HG02571 (cell line): ENCODE data around the gene KCNT1.

ENCODE experiments used
- ATAC-seq: cut with Tn5 transposase; IDR thresholded peaks from one replicate; pipeline ENCODE4 v1.9.1; 2021; ENCODE audit warnings: mild to moderate bottlenecking, moderate library complexity; ENCODE audit not compliant: unreplicated experiment

The KCNT1 gene

DNA sequence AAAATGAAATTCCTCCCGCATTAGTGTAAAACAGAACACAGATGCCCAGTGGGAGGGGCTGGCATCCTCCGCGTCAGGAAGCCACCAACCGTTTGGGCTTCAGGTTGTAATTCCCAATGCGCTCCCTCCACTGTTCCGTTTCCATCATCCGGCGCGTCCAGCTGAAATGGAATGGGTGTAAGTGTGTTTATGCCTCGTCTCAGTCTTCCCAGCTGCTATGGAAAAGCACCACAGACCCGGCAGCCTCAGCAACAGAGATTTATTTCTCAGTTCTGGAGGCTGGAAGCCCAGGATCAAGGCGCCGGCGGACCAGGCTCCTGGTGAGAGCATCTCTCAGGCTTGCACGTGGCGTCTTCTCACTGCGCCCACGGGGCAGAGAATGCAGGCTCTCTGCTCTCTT lies 20.4 kb downstream of the KCNT1 start:
- no peak for ATAC-seq

DNA sequence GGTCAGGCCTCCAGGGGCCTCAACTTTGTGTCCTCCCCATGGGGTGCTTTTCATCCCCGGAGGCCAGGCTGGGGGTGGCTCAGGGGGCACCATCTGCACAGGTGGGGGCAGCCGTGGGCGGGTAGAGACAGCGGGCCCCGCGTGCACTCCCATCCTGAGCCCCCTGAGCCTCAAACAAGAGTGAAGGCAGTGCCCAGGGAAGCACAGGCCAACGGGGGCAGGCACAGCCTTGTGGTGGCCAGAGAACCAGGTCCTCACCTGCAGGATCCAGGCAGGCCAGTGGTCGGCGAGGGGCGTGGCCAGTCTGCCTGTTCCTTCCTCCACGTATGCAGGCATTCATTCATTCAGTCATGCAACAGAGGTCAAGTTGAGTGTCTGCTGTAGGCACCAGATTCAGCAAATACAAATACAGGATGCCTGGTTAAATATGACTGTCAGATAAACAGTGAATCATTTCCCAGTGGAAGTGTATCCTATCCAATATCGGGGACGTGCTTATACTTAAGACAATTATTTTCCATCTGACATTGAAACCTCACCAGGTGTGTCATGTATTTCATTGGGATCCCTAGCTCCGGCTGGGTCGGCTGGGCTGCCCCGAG lies 22.3 kb downstream of the KCNT1 start:
- no peak for ATAC-seq

DNA sequence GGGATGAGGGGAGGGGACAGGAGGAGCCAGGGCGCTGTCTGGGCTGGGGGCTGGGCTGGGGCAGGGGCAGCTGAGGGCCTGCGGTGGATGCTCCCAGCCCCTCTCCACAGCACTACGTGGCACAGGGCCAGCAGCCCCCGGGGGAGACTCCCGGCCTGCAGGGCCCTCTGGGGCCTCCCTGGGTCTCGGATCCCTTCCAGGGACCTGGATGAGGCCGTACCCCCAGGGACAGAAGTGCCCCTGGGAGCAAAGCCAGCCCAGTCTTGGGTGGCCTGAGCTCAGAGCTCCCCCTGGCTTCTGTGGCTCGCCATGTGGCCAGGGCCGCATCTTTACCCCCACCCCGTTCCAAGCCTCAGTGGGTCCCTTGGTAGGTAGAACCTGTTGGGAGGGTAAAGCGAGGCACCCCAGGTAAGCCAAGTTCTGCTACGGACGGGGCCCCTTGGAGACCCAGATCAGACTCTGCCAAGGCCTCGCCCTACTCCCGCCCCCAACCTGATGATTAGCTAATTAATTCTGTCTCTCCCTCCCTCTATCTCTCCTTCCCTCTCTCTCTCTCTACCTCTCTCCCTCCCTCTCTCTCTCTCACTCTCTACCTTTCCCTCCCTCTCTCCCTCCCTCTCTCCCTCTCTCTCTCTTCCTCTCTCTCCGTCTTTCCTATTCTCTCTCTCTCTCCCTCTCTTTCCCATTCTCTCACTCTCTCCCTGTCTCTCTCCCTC lies 24.3 kb downstream of the KCNT1 start:
- ATAC-seq: no peak

DNA sequence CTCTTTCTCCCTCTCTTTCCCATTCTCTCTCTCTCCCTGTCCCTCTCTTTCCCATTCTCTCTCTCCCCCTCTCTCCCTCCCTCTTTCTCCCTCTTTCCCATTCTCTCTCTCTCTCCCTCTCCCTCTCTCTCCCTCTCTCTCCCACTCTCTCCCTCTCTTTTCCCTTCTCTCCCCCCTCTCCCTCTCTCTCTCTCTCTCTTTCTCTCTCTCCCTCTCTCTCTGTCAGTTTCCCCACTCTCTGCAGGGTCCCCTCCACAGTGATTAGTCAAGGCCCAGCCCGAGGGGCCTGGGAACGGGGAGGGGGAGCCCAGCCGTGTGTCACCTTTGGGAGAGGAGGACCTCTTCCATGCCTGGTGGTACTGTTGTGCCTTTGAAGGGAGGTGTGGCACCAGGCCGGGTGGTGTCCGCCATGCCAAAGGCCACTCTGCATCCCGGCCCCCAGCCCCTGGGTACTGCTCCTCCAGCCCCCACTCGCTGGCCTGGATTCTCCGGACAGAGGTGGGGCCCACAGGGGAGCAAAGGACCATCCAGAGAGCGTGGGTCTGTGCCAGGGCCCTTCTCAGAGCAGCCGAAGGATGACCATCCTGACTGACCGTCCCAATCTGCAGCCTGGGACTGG lies 25.4 kb downstream of the KCNT1 start:
- ATAC-seq: no peak

DNA sequence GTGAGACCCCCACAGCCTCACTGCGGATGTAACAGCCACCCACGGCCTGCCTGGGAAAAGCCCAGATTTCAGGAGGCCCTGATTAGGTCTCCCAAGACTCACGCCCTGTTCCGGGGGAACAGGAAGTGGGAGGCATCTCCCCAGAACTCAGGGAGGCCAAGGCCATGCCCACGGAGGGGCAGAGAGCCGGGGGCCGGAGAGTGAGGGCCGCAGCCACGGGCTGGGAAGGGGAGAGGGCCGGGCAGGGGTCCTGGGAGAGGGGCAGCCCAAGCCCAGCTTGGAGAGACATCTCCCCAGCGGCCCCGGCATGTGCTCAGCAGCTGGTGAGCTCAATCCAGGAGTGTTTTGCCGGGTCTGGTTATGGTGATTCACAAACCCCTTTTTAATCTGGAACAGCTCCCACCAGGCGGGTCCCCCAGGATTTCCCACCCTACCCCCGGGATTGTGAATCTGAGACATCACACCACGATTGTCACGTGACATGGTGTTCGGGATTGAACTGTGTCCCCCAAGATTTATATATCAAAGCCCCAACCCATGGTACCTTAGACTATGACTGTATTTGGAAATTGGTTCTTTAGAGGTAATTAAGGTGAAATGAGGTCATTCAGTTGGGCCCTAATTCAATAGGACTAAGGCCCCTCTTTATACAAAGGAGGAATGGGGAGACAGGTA lies 26.6 kb downstream of the KCNT1 start:
- ATAC-seq: no peak

DNA sequence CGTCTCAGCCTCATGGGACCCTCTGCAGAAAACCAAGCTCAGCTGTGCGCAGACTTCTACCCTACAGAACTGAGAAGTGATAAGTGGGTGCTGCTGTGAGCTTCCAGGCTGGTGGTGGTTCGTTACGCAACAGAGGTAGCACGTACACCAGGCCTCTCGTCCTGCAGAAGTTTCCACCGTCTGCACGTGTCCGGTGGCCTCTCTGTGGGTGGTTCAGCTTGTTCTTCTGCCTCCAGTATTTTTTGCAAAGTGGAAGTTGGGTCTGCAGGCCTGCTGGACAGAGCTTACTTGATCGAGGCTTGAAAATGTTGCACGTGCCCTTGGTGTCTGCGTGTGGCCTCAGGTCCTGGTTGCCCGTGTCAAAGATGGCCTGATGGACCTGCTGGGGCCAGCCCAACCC lies 27.5 kb downstream of the KCNT1 start:
- ATAC-seq: no peak

DNA sequence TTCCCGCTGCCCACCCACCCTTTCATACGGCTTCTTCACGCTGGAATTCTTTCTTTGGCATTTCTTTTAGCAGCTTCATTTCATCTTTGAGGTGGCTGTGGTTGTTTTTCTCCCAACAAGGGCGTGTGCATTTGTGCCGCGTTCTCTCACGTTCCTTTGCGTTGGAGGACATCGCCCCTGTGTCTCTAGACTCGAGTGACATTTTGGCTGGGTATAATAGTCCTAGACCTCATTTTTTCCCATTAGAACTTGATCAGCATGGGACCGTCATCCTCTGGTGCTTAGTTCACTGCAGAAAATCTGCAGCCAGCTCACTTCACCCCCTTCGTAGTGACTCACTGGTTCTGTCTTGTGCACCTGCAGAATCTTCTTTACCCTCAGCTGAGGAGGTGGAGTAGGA lies 29.5 kb downstream of the KCNT1 start:
- no peak for ATAC-seq

DNA sequence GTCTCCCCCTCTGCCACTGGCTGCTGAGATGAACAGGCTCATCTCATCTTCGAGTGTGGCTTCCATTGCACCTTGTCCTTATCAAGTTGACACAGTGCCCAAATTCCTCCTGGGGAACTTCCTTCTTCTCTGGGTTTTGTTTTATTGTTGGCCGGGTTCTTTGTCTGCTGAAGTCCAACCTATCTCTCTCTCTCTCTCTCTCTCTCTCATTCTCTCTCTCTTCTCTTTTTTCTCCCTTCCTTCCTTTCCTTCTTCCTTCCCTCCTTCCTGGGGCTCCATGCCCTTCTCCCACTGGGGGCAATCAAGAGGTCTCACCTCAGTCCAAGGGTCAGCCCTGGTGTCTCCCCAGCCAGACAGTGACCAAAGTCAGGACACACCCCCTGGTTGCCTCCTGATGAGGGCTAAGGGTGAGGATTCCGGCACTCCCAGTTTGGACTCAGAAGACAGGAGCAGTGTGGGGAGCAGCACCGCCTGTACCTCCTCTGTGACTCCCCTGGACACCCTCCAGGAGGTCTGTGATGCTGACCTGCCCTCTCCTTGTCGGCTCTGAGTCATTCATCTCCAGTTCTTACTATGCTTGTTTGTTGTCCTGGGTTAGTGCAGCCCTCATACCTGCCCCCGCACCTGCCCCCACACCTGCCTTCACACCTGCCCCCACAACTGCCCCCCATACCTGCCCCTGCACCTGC lies 30.7 kb downstream of the KCNT1 start:
- ATAC-seq: no peak

DNA sequence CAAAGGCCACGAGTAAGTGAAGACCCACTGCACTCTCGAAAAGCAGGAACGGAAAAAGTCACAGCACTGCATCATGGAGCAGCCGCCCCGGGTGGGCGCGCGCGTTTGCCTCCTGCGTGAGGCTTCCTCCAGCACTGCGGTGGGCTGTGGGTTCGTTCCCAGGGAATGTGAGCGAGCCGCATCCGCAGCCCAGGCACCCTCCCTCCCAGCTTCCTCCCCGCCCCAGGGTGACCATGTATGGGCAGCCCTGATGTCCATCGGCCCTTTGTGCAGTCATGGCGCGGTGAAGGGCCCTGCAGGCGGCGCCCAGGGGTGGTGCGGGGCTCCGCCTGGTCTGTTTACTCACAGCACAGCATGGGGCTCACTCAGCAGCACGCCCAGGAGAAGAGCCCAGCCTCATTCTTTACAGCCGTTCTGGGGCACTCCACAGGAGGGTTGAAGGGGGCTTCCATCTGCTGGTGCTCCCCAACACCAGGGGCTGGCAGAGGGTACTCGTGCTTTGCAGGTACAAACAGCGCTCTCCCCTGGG lies 32.7 kb downstream of the KCNT1 start:
- ATAC-seq: no peak

DNA sequence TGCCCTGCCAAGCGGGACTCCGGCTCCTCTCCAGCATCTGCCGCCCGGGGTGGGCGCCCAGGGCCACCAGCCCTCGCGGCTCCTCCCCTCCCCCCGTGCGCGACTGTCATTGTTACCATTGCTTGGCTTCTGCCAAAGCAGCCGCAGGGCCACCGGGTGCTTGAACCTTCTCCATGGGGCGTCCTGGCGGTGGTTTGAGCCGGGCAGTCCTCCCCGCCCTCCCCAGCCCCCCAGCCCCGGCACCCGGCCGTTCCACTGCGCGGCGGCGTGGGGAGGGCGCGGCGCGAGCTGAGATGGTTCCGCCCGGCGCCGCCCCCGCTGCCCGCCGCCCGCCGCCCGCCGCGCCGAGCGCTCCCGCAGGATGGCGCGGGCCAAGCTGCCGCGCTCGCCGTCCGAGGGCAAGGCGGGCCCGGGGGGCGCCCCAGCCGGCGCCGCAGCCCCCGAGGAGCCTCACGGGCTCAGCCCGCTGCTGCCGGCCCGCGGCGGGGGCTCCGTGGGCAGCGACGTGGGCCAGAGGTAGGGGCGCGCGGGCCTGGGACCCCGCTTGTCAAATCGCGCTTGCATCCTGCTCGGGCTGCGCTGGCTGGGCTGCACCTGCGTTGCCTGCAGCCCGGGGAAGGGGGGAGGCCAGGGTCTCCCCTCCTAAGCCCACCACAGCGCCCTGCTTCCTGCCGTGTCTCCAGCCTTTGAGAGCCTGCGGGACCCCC lies 34.4 kb downstream of the KCNT1 start:
- ATAC-seq: no peak

DNA sequence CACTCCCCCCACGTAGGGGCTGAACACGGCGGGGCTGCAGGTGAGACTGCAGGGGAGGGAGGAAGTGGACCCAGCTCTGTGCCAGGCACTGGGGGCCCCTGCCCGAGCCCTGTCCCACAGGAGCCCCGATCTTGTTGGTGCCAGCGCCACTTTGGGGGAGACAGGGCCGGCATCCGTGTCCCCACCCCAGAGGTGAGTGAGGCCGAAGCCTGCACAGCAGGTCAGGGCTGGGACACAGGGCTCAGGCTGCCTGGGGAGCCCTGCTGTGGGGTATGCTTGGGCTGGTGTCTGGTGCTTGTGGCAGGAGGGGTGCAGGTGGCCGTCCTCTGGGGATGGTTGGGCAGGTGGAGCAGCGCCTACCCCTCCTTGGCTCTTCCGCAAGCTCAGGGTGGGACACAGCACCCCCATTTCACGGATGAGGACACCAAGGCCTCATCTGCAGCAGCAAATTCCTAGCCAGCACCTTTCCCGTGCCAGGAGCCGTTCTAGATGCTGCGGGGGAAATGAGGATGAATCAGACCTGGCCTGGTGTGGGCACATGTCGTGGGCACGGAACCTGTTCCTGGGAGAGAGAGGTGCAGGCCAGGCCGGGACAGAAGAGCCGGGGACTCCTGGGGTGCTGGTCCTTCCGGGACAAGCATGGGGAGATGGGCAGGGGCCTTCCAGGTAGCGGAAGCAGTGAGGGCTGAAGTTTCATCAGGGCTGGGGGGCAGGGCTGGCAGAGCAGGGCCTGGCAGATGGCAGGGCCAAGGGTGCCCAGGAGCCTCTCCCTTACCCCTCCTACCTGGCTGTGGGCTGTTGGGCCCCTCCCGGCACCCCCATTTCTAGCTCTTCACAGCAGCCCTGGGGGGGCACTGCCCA lies 35.2 kb downstream of the KCNT1 start:
- ATAC-seq: no peak

DNA sequence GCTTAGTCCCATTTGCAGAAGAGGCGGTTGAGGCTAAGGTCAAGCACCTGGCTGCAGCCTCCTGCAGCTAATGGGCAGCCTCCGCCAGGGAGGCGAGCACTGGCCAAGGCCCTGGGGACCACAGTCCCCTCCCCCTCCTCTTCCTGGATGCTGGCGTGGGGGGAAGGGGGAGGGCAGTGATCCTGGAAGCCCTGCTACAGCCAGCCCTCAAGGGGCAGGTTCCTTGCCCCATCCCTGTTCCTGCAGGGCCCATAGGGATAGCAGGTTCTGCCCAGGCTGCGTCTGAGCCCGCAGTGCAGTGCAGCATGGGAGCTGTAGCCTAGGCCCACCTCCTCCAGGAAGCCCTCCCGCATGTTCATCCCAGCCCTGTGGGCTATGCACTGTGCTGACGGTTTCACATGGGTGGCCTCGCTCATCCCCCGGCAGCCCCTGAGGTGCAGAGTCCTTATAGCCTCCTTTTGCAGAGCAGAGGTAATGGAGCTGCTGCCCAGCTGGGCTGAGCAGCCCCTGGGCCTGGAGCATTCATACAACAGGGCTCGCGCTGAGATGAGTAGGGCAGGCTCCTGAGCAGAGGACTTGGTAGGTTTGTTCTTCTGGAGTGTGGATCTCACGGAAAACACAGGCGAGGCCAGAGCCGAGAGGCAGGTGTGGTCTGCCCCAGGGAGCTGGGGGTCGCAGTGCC lies 36.0 kb downstream of the KCNT1 start:
- no peak for ATAC-seq

DNA sequence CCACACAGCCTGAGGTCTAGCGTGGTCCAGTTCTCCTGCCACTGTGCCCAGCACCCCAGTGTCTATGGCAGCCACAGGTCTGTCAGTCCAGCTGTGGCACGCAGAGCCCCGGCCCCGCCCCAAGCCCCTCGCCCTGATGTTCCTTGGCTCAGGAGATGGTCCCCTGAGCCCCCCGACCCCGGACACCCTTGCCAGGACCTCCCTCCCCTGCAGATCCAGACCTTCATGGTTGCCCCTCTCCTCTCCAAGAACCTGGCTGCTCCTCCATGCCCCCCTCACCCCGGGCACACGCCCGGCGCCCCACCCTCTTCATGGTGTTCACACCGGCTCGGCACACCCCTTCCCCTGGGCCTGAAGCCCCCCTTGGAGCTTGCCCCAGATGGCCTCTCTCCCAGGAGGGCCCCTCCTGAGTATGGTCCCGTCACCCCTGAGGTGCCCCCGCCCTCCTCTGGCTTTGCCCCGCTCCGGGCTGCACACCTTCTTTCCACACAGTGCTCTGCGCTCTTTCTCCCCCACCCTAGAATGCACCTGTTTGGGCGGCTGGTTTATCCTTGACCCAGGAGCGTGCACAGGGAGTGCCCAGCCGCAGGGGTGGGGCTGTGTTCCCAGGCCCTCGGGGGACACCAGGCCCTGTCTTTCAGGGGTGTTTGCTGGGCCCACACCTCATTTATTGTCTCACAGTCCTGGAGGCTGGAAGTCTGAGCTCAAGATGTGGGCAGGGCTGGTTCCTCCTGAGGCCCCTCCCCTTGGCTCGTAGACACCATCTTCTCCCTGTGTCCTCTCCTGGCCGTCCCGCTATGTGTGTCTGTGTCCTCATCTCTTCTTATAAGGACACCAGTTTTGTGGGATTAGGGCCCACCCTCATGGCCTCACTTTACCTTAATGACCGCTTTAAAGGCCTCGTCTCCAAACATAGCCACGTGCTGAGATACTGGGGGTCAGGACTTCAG lies 37.6 kb downstream of the KCNT1 start:
- no peak for ATAC-seq

DNA sequence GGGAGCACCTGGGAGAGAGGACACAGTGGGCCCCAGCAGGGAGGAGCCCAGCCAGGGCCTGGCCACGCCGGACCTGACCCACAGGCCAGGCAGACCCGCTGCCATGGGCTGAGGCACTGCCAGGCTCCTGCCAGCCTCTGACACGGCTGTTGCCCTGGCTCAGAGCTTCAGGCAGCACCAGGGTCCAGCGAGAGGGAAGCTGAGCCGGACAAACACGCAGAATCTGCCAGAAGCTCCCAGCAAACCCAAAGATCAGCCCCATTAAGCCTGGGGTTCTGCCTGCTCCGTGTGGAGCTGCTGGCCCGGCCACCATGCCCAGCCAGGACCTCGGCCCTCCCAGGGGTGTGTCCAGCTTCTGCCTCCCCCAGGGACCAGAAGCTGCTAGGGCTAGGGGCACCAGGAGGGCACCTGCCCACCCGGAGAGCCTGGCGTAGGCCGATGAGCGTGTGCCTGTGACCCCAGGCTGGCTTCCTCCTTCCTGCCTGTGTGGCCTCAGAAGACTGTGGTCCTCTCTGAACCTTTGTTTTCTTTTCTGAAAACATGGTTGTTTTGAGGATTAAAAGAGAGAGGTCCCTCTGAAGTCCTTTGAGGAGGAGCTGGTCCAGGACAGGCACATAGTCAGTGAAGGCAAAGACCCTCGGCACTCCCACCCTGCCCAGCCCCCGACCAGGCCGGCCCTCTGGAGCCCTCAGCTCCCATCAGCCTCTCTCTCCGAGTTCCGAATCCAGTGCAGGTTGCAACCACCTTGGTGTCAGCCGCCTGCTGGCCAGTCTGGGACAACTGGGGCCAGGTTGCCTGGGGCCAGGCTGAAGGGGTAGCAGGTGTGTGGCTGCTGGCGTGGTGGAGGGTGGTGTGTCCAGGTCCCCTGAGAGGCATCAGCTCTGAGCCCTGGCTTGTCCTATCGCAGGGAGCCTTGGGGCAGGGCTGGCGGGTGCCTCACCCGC lies 39.6 kb downstream of the KCNT1 start:
- no peak for ATAC-seq

DNA sequence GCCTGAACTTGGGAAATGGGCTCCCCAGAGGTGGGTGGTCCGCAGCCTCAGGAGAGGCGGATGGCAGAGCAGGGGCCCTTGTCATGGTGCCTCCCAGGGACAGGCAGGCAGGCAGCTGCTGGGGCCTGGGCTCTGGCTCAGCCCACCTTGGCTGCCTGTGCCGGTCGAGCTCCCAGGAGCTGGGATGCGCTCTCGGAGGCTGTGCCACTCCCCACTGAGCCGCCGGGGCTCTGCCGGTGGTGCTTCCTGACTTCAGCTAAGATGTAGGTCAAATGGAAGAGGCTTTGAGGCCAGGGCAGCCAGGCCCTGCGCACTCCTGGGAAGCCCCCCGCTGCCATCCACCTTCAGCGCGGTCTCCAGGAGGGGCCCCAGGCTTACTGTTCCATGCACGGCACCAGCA lies 41.0 kb downstream of the KCNT1 start:
- ATAC-seq: no peak

DNA sequence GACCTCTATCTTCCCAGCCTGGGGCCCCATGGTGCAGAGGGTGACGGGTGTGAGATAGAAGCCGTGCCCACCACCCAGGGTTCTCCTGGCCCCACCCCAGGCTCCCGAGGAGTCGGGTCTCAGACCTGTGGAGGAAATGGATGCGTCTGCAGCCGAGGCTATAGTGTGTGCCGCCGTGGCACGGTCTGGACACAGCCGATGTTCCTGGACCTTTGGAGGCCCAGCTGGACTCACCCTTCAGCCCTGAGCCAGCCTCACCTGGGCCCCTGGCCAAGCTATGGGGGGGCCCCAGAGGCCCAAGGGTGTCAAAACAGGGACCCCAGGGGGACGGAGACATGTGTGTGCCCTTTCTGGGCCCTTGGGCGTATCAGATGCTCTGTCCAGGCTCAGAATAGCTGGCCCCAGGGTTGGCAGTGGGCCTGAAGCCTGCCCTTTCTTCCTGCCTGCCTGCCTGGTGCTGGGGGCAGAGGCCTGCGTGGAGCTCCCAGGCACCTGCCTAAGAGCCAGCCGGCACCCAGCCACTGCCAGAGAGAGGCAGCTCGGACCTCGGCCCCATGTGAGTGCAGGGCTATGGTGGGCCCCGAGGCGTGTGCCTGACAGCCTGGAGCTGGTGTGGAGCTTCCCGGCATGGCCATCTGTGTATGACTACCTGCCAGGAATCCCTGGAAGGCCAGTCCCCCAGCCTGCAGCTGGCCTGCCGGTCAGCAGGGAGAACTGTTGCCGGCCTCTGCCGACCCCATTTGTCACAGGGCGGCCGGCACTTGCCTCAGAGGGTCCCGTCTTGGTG lies 41.8 kb downstream of the KCNT1 start:
- ATAC-seq: no peak
